ENCODE measurements around the gene SGCA.

The SGCA gene

GRCh38 chr17:50147841-50148225 lies 18.0 kb upstream of the SGCA start:
- no peak for TF ChIP-seq CTCF (IDR thresholded peaks at IDR 0.05; ENCODE audit: low read depth, low read length)
- peak overlapping the region; percentile 80 for H3K4me3 ChIP-seq (ENCODE audit: low read depth, low read length)

- TF ChIP-seq CTCF (IDR thresholded peaks at IDR 0.05; ENCODE audit: low read depth, low read length) = peak; percentile 31
- H3K4me3 ChIP-seq (ENCODE audit: low read depth, low read length) = peak overlapping the region; percentile 80
Measured at GRCh38 chr17:50148226-50149090, 17.3 kb upstream of the SGCA start.

GRCh38 chr17:50149091-50149416 lies 16.8 kb upstream of the SGCA start:
- peak overlapping the region; percentile 80 for H3K4me3 ChIP-seq (ENCODE audit: low read depth, low read length)
- TF ChIP-seq CTCF (IDR thresholded peaks at IDR 0.05; ENCODE audit: low read depth, low read length) = no peak

GRCh38 chr17:50149417-50150353 lies 16.1 kb upstream of the SGCA start:
- no peak for TF ChIP-seq CTCF (IDR thresholded peaks at IDR 0.05; ENCODE audit: low read depth, low read length)
- peak overlapping the region; percentile 80 for H3K4me3 ChIP-seq (ENCODE audit: low read depth, low read length)

GRCh38 chr17:50150354-50151040 lies 15.3 kb upstream of the SGCA start, which contains the start of gene PPP1R9B:
Gene PPP1R9B (minus strand): TSS chr17:50150677. CDS start chr17:50150513, 164 bp downstream.
- peak within 1 kb of the TSS; percentile 80 for H3K4me3 ChIP-seq (ENCODE audit: low read depth, low read length)
- no peak for TF ChIP-seq CTCF (IDR thresholded peaks at IDR 0.05; ENCODE audit: low read depth, low read length)

GRCh38 chr17:50151041-50151936 lies 14.5 kb upstream of the SGCA start:
- H3K4me3 ChIP-seq (ENCODE audit: low read depth, low read length) = peak overlapping the region; percentile 80
- TF ChIP-seq CTCF (IDR thresholded peaks at IDR 0.05; ENCODE audit: low read depth, low read length) = peak; percentile 55
